Stimulated activated CD4-positive, alpha-beta T cell treated with anti-CD3 and anti-CD28 coated beads, Interleukin-4, amount 100 ng/mL, for 48 hours (primary cell): ENCODE measurements around the gene LNX2.
A peak's percentile ranks its signal among the peaks of the same experiment; 100 is the strongest.
"Not testable (repeated sequence)": the region's sequence is repeated elsewhere in the genome, so short reads cannot be mapped to it uniquely, and the experiment has no call there.

Experiments
- DNase-seq, 2 donors: peaks; one replicate each; pipeline ENCODE4 v3.0.0-alpha.2; 2020; ENCODE audit warnings: low read depth in 2 of 2

Gene LNX2

GRCh38 chr13:27637289-27637626 is 16.9 kb upstream of the LNX2 start:
- DNase-seq, result no peak

- no peak for DNase-seq
Measured at GRCh38 chr13:27636589-27637288, 16.4 kb upstream of the LNX2 start.

- no peak for DNase-seq
Measured at GRCh38 chr13:27635266-27635665, 14.9 kb upstream of the LNX2 start.

GRCh38 chr13:27634791-27635190 is 14.5 kb upstream of the LNX2 start:
- no peak for DNase-seq

GRCh38 chr13:27634231-27634630 is 13.9 kb upstream of the LNX2 start:
- no peak for DNase-seq

GRCh38 chr13:27632648-27633047 is 12.3 kb upstream of the LNX2 start:
- no peak for DNase-seq

- no peak for DNase-seq
Measured at GRCh38 chr13:27632214-27632613, 11.9 kb upstream of the LNX2 start.

- DNase-seq, result no peak
Measured at GRCh38 chr13:27631665-27632064, 11.3 kb upstream of the LNX2 start.

- DNase-seq, result no peak
Measured at GRCh38 chr13:27631156-27631555, 10.8 kb upstream of the LNX2 start.

GRCh38 chr13:27628766-27629165 is 8.4 kb upstream of the LNX2 start:
- not testable (repeated sequence) for DNase-seq

GRCh38 chr13:27628081-27628480 is 7.8 kb upstream of the LNX2 start:
- DNase-seq, result no peak

- no peak for DNase-seq
Measured at GRCh38 chr13:27627380-27627779, 7.1 kb upstream of the LNX2 start.

- no peak for DNase-seq
Measured at GRCh38 chr13:27625839-27626238, 5.5 kb upstream of the LNX2 start.

- no peak for DNase-seq
Measured at GRCh38 chr13:27624071-27624470, 3.7 kb upstream of the LNX2 start.

GRCh38 chr13:27622881-27623280 is 2.6 kb upstream of the LNX2 start:
- no peak for DNase-seq

- DNase-seq, result no peak
Measured at GRCh38 chr13:27622102-27622820, 1.9 kb upstream of the LNX2 start.

- DNase-seq, result peak; percentile 65 to 70
Measured at GRCh38 chr13:27621366-27622101, 1.2 kb upstream of the LNX2 start, which contains the start of gene POLR1D. Gene POLR1D, plus strand, starts transcription at chr13:27621892. Its CDS starts 92 bp downstream, at chr13:27621984.

- DNase-seq, result no peak
Measured at GRCh38 chr13:27621116-27621365, 712 bp upstream of the LNX2 start.

GRCh38 chr13:27619728-27620376 is 477 bp downstream of the LNX2 start:
- DNase-seq, result peak; percentile 28 to 30

GRCh38 chr13:27619093-27619727 is 1.1 kb downstream of the LNX2 start:
- no peak for DNase-seq

- no peak for DNase-seq
Measured at GRCh38 chr13:27617881-27618321, 2.4 kb downstream of the LNX2 start.

- DNase-seq, result no peak
Measured at GRCh38 chr13:27613628-27614027, 6.7 kb downstream of the LNX2 start.
